ENCODE results near the gene BCAT1.

- TF ChIP-seq, protein P1, sequence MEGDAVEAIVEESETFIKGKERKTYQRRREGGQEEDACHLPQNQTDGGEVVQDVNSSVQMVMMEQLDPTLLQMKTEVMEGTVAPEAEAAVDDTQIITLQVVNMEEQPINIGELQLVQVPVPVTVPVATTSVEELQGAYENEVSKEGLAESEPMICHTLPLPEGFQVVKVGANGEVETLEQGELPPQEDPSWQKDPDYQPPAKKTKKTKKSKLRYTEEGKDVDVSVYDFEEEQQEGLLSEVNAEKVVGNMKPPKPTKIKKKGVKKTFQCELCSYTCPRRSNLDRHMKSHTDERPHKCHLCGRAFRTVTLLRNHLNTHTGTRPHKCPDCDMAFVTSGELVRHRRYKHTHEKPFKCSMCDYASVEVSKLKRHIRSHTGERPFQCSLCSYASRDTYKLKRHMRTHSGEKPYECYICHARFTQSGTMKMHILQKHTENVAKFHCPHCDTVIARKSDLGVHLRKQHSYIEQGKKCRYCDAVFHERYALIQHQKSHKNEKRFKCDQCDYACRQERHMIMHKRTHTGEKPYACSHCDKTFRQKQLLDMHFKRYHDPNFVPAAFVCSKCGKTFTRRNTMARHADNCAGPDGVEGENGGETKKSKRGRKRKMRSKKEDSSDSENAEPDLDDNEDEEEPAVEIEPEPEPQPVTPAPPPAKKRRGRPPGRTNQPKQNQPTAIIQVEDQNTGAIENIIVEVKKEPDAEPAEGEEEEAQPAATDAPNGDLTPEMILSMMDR (IDR thresholded peaks at IDR 0.05; ENCODE audit: poor library complexity) = no peak
- TF ChIP-seq EZH2 (IDR thresholded peaks at IDR 0.05; ENCODE audit: borderline replicate concordance) = no peak
- no peak for TF ChIP-seq EZH2phosphoT487 (IDR thresholded peaks at IDR 0.05; ENCODE audit: low read depth, severe bottlenecking, unreplicated experiment)
Observed at GRCh38 chr12:24943947-24944600, 4.8 kb downstream of the BCAT1 start.

Data from hepatocyte (in vitro differentiated cells).